Endothelial cell of umbilical vein (primary cell): ENCODE measurements around the gene SLC45A1. TPM values are rescaled to one million over a fixed set of nuclear protein-coding genes. Genes with fewer than 3 reads are reported as not detected.
A peak's percentile ranks its signal among the peaks of the same experiment; 100 is the strongest.

Source experiments
- BruUV-seq: library from RNA; stranded (reverse); fragments of 400-500 nt; replicated peaks from 2 replicates; lab custom pipeline; 2021; lab: Mats Ljungman, UMichigan
- CTCF ChIA-PET: fragments of 300-600, 350-600 bp; sonication (Branson Sonifier 250); formaldehyde crosslinking; loops from one replicate; lab custom pipeline; 2021; ENCODE audit warnings: antibody characterized with exemption, inconsistent platforms; lab: Charles Lee
- POLR2A ChIA-PET: fragments of 300-600, 350-600 bp; sonication (Branson Sonifier 250); formaldehyde crosslinking; loops from one replicate; lab custom pipeline; 2021; ENCODE audit warnings: antibody characterized with exemption, inconsistent platforms; lab: Charles Lee
- DNase-seq: peaks from one replicate; pipeline ENCODE4 v3.0.0-alpha.2; 2011; ENCODE audit warnings: low read depth, low spot score
- FAIRE-seq: peaks from 2 replicates; lab custom pipeline; 2011; peaks lifted over from hg19 to GRCh38; lab: Jason Lieb, UNC
- H2AFZ ChIP-seq: 2 replicates; pipeline ENCODE4 v1.6.0; 2012; ENCODE audit warnings: low read depth, low read length, control low read depth, inconsistent platforms
- H3K27ac ChIP-seq: 2 replicates; pipeline ENCODE4 v1.5.1; 2011; ENCODE audit warnings: low read depth, mild to moderate bottlenecking, control low read depth, low read length, moderate library complexity; ENCODE audit not compliant: insufficient read depth
- H3K27me3 ChIP-seq, 2 experiments: 2 replicates each; pipeline versions ENCODE4 v1.6.0 to v1.6.1; 2011; ENCODE audit warnings: low read length in 2 of 2, mixed read lengths in 1 of 2; ENCODE audit not compliant: control insufficient read depth in 2 of 2, insufficient read depth in 2 of 2
- H3K36me3 ChIP-seq, 2 experiments: 2 replicates in 1 of 2; 3 replicates in 1 of 2; pipeline ENCODE4 v1.5.1; 2011; ENCODE audit warnings: low read length in 2 of 2, mild to moderate bottlenecking in 1 of 2, moderate library complexity in 1 of 2; ENCODE audit not compliant: control insufficient read depth in 2 of 2, insufficient read depth in 2 of 2; ENCODE audit errors: extremely low read depth in 1 of 2
- H3K4me1 ChIP-seq: 3 replicates; pipeline ENCODE4 v1.5.1; 2011; ENCODE audit warnings: mild to moderate bottlenecking, low read length; ENCODE audit not compliant: control insufficient read depth, insufficient read depth; ENCODE audit errors: extremely low read depth
- H3K4me2 ChIP-seq: 2 replicates; pipeline ENCODE4 v1.6.1; 2011; ENCODE audit warnings: low read length, control low read depth, mixed read lengths; ENCODE audit not compliant: insufficient read depth
- H3K4me3 ChIP-seq, 3 experiments: fragments of 200-600 bp in 1 of 3; sonication (generic), shearing (Covaris generic) in 1 of 3; replicated peaks in 1 of 3; 2 replicates each; pipeline ENCODE4 v1.5.1; 2011 to 2016; ENCODE audit warnings: control low read depth in 3 of 3, low read length in 3 of 3, mild to moderate bottlenecking in 2 of 3, inconsistent platforms in 1 of 3, low read depth in 1 of 3, moderate library complexity in 1 of 3; ENCODE audit not compliant: insufficient read depth in 1 of 3
- H3K79me2 ChIP-seq: 2 replicates; pipeline ENCODE4 v1.6.0; 2012; ENCODE audit warnings: low read length, inconsistent platforms; ENCODE audit not compliant: control insufficient read depth, insufficient read depth
- H3K9ac ChIP-seq: replicated peaks from 2 replicates; pipeline ENCODE3; 2011; ENCODE audit warnings: low read length, control low read depth; ENCODE audit not compliant: insufficient read depth; ENCODE audit errors: extremely low read depth
- H3K9me1 ChIP-seq: replicated peaks from 3 replicates; pipeline ENCODE4 v1.6.0; 2011; ENCODE audit warnings: mild to moderate bottlenecking, low read length; ENCODE audit not compliant: control insufficient read depth, insufficient read depth; ENCODE audit errors: extremely low read depth
- H3K9me3 ChIP-seq: replicated peaks from 2 replicates; pipeline ENCODE4 v1.5.1; 2012; ENCODE audit warnings: low read length, inconsistent platforms; ENCODE audit not compliant: control insufficient read depth, insufficient read depth
- H4K20me1 ChIP-seq: replicated peaks from 2 replicates; pipeline ENCODE3; 2011; ENCODE audit warnings: mild to moderate bottlenecking, low read length; ENCODE audit not compliant: control insufficient read depth, insufficient read depth; ENCODE audit errors: extremely low read depth
- EZH2 ChIP-seq: IDR thresholded peaks from 2 replicates; pipeline ENCODE4 v1.6.1; 2012; ENCODE audit warnings: borderline replicate concordance, low read depth, mild to moderate bottlenecking, moderate library complexity, low read length, inconsistent platforms; ENCODE audit not compliant: severe bottlenecking
- FOS ChIP-seq: IDR thresholded peaks from 2 replicates; pipeline ENCODE4 v1.6.1; 2011; ENCODE audit warnings: mild to moderate bottlenecking, low read length, moderate library complexity, borderline replicate concordance; ENCODE audit not compliant: insufficient read depth
- GATA2 ChIP-seq: IDR thresholded peaks from 2 replicates; pipeline ENCODE4 v1.7.0; 2011; ENCODE audit warnings: low read depth, mild to moderate bottlenecking, moderate library complexity, mixed read lengths, low read length; ENCODE audit not compliant: insufficient read length, insufficient read depth
- JUN ChIP-seq: IDR thresholded peaks from 2 replicates; pipeline ENCODE4 v1.6.1; 2011; ENCODE audit warnings: borderline replicate concordance, low read depth; ENCODE audit not compliant: insufficient read length, insufficient read depth
- MYC ChIP-seq: IDR thresholded peaks from one replicate; pipeline ENCODE4 v1.6.1; 2011; ENCODE audit warnings: mild to moderate bottlenecking, low read depth, low read length
- POLR2A ChIP-seq: IDR thresholded peaks from 2 replicates; pipeline ENCODE4 v1.6.1; 2012; ENCODE audit warnings: low read depth, mild to moderate bottlenecking, control low read depth, low read length
- POLR2AphosphoS5 ChIP-seq: IDR thresholded peaks from 2 replicates; pipeline ENCODE4 v1.6.1; 2012; ENCODE audit warnings: low read depth, mild to moderate bottlenecking, control low read depth, low read length, moderate library complexity; ENCODE audit not compliant: insufficient read depth
- dilution Hi-C: fragments of 300-500 bp; cut with MboI; formaldehyde crosslinking; loops from one replicate; pipeline ENCODE4 v1.15.0; 2019; ENCODE audit warnings: low sequenced_read_pairs; ENCODE audit not compliant: extremely low pct_ligation_motif_present
- intact Hi-C: fragments of 100-400 bp; cut with micrococcal nuclease; formaldehyde crosslinking; loops from one replicate; pipeline ENCODE4 v1.10.0; 2022
- polyA plus RNA-seq, 4 experiments: library from polyadenylated mRNA; depleted of rRNA in 3 of 4; stranded (reverse) in 3 of 4; unstranded in 1 of 4; fragments of >200 nt; gene quantifications; 2 replicates each; pipeline versions ENCODE4 v1.2.1 to v1.2.3, GENCODE V29; 2011 to 2012; ENCODE audit warnings: missing spikeins in 1 of 4
- total RNA-seq: library from RNA; stranded (reverse); gene quantifications from 2 replicates; pipeline ENCODE4 v1.2.3, GENCODE V29; 2021
- TF ChIP-seq, protein P1 (sequence below), 2 donors: IDR thresholded peaks; 1 replicate in 1 of 2; 2 replicates in 1 of 2; pipeline ENCODE4 v1.5.1; 2011; ENCODE audit warnings: low read length in 2 of 2, mild to moderate bottlenecking in 2 of 2, moderate library complexity in 2 of 2, control low read depth in 1 of 2, inconsistent platforms in 1 of 2, low read depth in 1 of 2; ENCODE audit not compliant: insufficient read depth in 1 of 2; ENCODE audit errors: extremely low read depth in 1 of 2
- TF ChIP-seq, protein P2 (sequence below): IDR thresholded peaks from 2 replicates; pipeline ENCODE4 v1.6.1; 2011; ENCODE audit not compliant: insufficient read depth, insufficient read length

The SLC45A1 gene
- total and polyA plus RNA-seq, 2 donors (not counting 3 experiments of a cell fraction or from before 2014, with no cell fraction given): 1.3 to 1.4 TPM

DNA sequence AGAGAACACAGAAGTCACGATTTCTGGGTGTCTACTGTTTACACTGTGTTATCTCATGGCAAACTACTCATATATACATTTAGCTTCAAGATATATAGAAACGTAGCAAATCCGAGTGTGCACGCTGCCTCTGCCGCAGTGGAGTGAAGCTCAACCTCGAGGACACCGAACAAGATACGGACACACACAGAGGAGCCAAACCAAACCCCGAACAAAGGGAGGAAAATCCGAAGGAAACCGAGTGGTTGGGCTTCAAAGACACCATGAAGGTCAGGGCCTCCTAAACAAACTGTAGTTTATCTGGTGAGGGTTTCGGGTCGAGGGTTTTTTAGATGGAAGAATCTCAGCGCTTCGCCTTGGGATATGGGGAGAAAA, 34.5 kb downstream of the SLC45A1 start:
- DNase-seq: no peak
- TSS peak; percentile 25 for BruUV-seq
- Histone ChIP-seq H3K36me3 (peaks cover 0 to 23% of the 10 kb centered on the region in 2 experiments), H3K4me2 (no peak overlapping the region), H3K9ac (no peak overlapping the region), H3K27ac (no peak overlapping the region), H3K79me2 (no peaks in the 10 kb centered on the region), H2AFZ (no peak overlapping the region), H3K9me1 (no peaks in the 10 kb centered on the region), H3K4me1 (peaks cover 16% of the 10 kb centered on the region), H4K20me1 (no peaks in the 10 kb centered on the region), H3K27me3 (no peaks in the 10 kb centered on the region), H3K4me3 (no peak overlapping the region), H3K9me3 (no peaks in the 10 kb centered on the region)
- intact Hi-C loops (no loop called here), dilution Hi-C loops (no loop called here)
- TF ChIP-seq MYC (no peak), GATA2 (no peak), EZH2 (no peak), FOS (no peak), JUN (no peak), POLR2A (no peak), POLR2AphosphoS5 (no peak)
- TF ChIP-seq, protein P1, sequence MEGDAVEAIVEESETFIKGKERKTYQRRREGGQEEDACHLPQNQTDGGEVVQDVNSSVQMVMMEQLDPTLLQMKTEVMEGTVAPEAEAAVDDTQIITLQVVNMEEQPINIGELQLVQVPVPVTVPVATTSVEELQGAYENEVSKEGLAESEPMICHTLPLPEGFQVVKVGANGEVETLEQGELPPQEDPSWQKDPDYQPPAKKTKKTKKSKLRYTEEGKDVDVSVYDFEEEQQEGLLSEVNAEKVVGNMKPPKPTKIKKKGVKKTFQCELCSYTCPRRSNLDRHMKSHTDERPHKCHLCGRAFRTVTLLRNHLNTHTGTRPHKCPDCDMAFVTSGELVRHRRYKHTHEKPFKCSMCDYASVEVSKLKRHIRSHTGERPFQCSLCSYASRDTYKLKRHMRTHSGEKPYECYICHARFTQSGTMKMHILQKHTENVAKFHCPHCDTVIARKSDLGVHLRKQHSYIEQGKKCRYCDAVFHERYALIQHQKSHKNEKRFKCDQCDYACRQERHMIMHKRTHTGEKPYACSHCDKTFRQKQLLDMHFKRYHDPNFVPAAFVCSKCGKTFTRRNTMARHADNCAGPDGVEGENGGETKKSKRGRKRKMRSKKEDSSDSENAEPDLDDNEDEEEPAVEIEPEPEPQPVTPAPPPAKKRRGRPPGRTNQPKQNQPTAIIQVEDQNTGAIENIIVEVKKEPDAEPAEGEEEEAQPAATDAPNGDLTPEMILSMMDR (IDR thresholded peaks at IDR 0.05; ENCODE audit: extremely low read depth in 1 of 2, insufficient read depth in 1 of 2, low read depth in 1 of 2, low read length in 2 of 2): no peak
- TF ChIP-seq, protein P2, sequence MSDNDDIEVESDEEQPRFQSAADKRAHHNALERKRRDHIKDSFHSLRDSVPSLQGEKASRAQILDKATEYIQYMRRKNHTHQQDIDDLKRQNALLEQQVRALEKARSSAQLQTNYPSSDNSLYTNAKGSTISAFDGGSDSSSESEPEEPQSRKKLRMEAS: no peak
- CTCF ChIA-PET: interaction anchor here (0.6 to 4.9 kb wide), 12 partner anchors 9 to 377 kb away, joined by 3 to 131 read pairs (median 4); no protein-coding TSS in a partner anchor
- FAIRE-seq: peak; percentile 46
- POLR2A ChIA-PET: interaction anchor here (0.6 to 0.8 kb wide), 2 partner anchors 38 to 59 kb away, joined by 3 to 7 read pairs; no protein-coding TSS in a partner anchor
